GM23248 (cell line): ENCODE data around the gene KCNA5.

Experiments used
- EZH2 ChIP-seq: fragments of 200-600 bp; sonication (generic); IDR thresholded peaks from 2 replicates; pipeline ENCODE4 v1.6.1; 2018; ENCODE audit warnings: antibody characterized with exemption, mild to moderate bottlenecking; ENCODE audit not compliant: insufficient read depth, poor library complexity, severe bottlenecking
- EZH2phosphoT487 ChIP-seq: fragments of 200-600 bp; sonication (generic); IDR thresholded peaks from 2 replicates; pipeline ENCODE4 v1.6.1; 2018; ENCODE audit warnings: antibody characterized with exemption, moderate library complexity, mild to moderate bottlenecking, low read depth; ENCODE audit not compliant: insufficient read depth

DNA sequence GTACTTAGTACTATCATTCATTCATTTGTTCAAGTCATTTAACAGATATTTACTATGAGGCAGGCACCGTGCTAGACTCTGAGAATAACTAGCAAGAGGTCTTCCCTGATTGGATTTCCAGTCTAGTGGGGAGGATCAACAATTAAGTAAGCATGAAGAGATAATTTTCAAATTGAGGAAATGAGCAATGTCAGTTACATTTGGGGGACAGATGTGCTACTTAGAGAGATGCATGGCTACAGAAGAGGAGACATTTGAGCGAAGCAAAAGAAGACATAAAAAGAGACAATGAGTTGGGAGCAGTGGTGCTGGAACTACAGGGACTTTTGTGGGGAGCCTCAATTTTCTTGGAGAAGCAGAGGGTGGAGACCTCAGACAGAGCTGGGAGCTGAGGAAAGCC is 7.7 kb downstream of the KCNA5 start:
- TF ChIP-seq EZH2 (no peak), EZH2phosphoT487 (no peak)
